HL-60 (cell line): ENCODE data around the gene CCSER1.

Experiments
- DNase-seq, 2 experiments: peaks; one replicate each; pipeline ENCODE4 v3.0.0-alpha.2; 2010 to 2020; ENCODE audit warnings: low read depth in 1 of 2, low spot score in 1 of 2
- H3K27ac ChIP-seq: fragments of 250-450 bp; sonication (Bioruptor Pico); replicated peaks from 2 replicates; pipeline ENCODE4 v1.5.1; 2020; ENCODE audit warnings: mild to moderate bottlenecking, moderate library complexity
- H3K27me3 ChIP-seq: fragments of 250-450 bp; sonication (Bioruptor Pico); 2 replicates; pipeline ENCODE4 v1.5.1; 2021; ENCODE audit warnings: mild to moderate bottlenecking, moderate library complexity; ENCODE audit not compliant: insufficient read depth, poor library complexity, severe bottlenecking
- H3K4me3 ChIP-seq: replicated peaks from 2 replicates; pipeline ENCODE4 v1.5.1; 2011; ENCODE audit warnings: mild to moderate bottlenecking, control low read depth, low read length; ENCODE audit not compliant: insufficient read depth
- CTCF ChIP-seq: IDR thresholded peaks from one replicate; pipeline ENCODE4 v1.5.1; 2011; ENCODE audit warnings: low read length, control low read depth, inconsistent platforms; ENCODE audit not compliant: insufficient read depth
- GABPA ChIP-seq: IDR thresholded peaks from 2 replicates; pipeline ENCODE4 v1.6.1; 2012; ENCODE audit warnings: low read depth
- POLR2AphosphoS5 ChIP-seq: IDR thresholded peaks from 2 replicates; pipeline ENCODE4 v1.6.1; 2012; ENCODE audit warnings: low read depth
- REST ChIP-seq: IDR thresholded peaks from 2 replicates; pipeline ENCODE4 v1.6.1; 2012; ENCODE audit warnings: low read depth; ENCODE audit not compliant: insufficient replicate concordance
- SPI1 ChIP-seq: IDR thresholded peaks from 2 replicates; pipeline ENCODE4 v1.6.1; 2012; ENCODE audit warnings: low read depth, mild to moderate bottlenecking, borderline replicate concordance

Gene CCSER1

GRCh38 chr4:90441770-90442169 is 314.6 kb downstream of the CCSER1 start:
- no peak for DNase-seq
- Histone ChIP-seq H3K4me3 (no peak overlapping the region), H3K27me3 (no peaks in the 10 kb centered on the region), H3K27ac (no peak overlapping the region)
- TF ChIP-seq REST, result no peak
- TF ChIP-seq SPI1, result no peak
- TF ChIP-seq CTCF, result no peak
- TF ChIP-seq GABPA, result no peak
- TF ChIP-seq POLR2AphosphoS5, result no peak

GRCh38 chr4:90442619-90443018 is 315.4 kb downstream of the CCSER1 start:
- no peak for TF ChIP-seq GABPA
- DNase-seq, result no peak
- H3K27me3 ChIP-seq, result no peaks in the 10 kb centered on the region
- H3K27ac ChIP-seq, result no peak overlapping the region
- no peak overlapping the region for H3K4me3 ChIP-seq

- no peak overlapping the region for H3K4me3 ChIP-seq
- TF ChIP-seq GABPA (no peak), REST (no peak), POLR2AphosphoS5 (no peak), CTCF (no peak), SPI1 (no peak)
- no peak overlapping the region for H3K27ac ChIP-seq
- no peak for DNase-seq
- no peaks in the 10 kb centered on the region for H3K27me3 ChIP-seq
Measured at GRCh38 chr4:90443231-90443630, 316.0 kb downstream of the CCSER1 start.

- Histone ChIP-seq H3K27ac (no peak overlapping the region), H3K4me3 (no peak overlapping the region), H3K27me3 (no peaks in the 10 kb centered on the region)
- TF ChIP-seq GABPA (no peak), SPI1 (no peak), CTCF (no peak), POLR2AphosphoS5 (no peak), REST (no peak)
- DNase-seq, result no peak
Measured at GRCh38 chr4:90444904-90445303, 317.7 kb downstream of the CCSER1 start.
